Esophagus squamous epithelium (tissue), 4 donors: ENCODE measurements around the gene HADHA.

Experiments used
- CTCF ChIP-seq, 6 experiments: fragments of 450-650 bp in 4 of 6; fragments of 200-600 bp in 2 of 6; sonication (generic) in 2 of 6; IDR thresholded peaks; one replicate each; pipeline ENCODE4 v1.5.1; 2016 to 2019; ENCODE audit warnings: antibody characterized with exemption in 6 of 6, mild to moderate bottlenecking in 4 of 6, moderate library complexity in 4 of 6
- POLR2A ChIP-seq, 4 donors: fragments of 450-650 bp; IDR thresholded peaks; one replicate each; pipeline ENCODE4 v1.6.1; 2017; ENCODE audit warnings: antibody characterized with exemption in 4 of 4, mild to moderate bottlenecking in 4 of 4, moderate library complexity in 3 of 4

DNA sequence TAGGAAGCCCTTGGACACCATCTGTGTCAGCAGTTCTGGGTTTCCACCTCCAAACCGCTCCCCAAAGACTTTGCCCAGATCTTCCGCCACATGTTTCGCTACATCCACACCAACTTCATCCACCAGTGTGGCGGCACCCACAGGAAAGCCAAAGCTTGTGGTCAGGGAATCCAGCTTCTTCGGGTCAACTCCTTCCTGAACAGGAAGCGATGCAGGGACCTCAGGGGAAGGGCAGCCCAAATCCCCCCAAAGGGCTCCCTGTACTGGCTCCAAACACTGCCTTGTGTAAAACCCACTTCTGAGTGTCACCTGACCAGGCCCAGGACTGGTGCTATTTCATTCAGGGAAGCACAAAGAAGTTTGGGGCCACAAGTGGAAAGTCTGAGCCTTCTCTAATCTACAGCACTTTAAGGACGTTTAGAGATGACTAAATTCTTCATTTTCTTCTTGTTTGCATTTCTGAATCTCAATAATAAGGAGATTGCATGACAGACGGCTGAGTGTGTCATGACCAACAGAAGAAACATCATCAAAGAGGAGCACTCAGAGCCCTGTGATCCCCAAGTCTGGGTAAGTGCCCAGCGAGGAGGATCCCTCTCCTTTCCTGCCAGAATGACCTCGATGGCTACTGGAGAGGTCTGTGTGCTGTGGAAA is 50.7 kb downstream of the HADHA start:
- no peak for TF ChIP-seq CTCF (IDR thresholded peaks at IDR 0.05)
- TF ChIP-seq POLR2A (IDR thresholded peaks at IDR 0.05), result no peak
